Measurements from ENCODE around the gene TPP1.

- TF ChIP-seq EZH2 (IDR thresholded peaks at IDR 0.05; ENCODE audit: low read length, unreplicated experiment) (no peak), CTCF (conservative IDR thresholded peaks at IDR 0.05; ENCODE audit: low read depth, low read length) (no peak)
These were observed 47.0 kb downstream of the TPP1 start for GRCh38 chr11:6572215-6572614.

Data from PC-3 (cell line).